Measurements from ENCODE around the gene LGALS14.

Gene LGALS14

DNA sequence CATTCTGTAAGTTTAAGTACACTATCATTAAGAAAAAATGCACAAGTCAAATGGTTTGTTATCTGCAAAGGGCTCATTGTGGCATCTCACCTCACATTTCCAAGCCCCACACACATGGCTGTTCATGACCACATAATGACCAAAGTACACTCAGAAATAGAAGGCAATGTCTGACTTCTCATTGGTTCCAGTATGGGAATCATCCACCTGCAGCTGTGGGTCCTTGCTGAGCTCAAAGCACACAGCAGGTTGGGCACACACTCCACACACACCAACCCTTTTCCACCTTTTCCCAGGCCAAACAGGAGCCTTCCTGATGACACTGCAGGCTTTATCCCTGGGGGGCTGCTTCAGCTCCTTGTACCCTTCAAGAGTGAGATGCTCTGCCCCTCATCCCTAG is 21.7 kb downstream of the LGALS14 start:
- DNase-seq: no peak
- H3K4me1 ChIP-seq (ENCODE audit: control insufficient read depth, insufficient read depth, low read length, poor library complexity, severe bottlenecking): no peaks in the 10 kb centered on the region
- H3K4me3 ChIP-seq (ENCODE audit: insufficient read depth, low read depth, low read length, poor library complexity, severe bottlenecking): no peak overlapping the region

GRCh38 chr19:39727070-39727800 is 23.0 kb downstream of the LGALS14 start:
- Histone ChIP-seq H3K9me3 (ENCODE audit: control insufficient read depth, low read length) (no peaks in the 10 kb centered on the region), H3K27ac (ENCODE audit: insufficient read depth, low read length, poor library complexity, severe bottlenecking) (no peak overlapping the region), H3K4me3 (ENCODE audit: insufficient read depth, low read depth, low read length, poor library complexity, severe bottlenecking) (no peak overlapping the region), H3K4me1 (ENCODE audit: control insufficient read depth, insufficient read depth, low read length, poor library complexity, severe bottlenecking) (no peaks in the 10 kb centered on the region), H3K27me3 (replicated peaks; ENCODE audit: control insufficient read depth, insufficient read depth, low read length, poor library complexity, severe bottlenecking) (no peaks in the 10 kb centered on the region), H3K36me3 (ENCODE audit: control insufficient read depth, insufficient read depth, low read length) (no peaks in the 10 kb centered on the region)
- DNase-seq: no peak

More for the DNA sequence above, 21.7 kb downstream of the LGALS14 start:
- no peak overlapping the region for H3K27ac ChIP-seq (ENCODE audit: insufficient read depth, low read length, poor library complexity, severe bottlenecking)
- no peaks in the 10 kb centered on the region for H3K27me3 ChIP-seq (replicated peaks; ENCODE audit: control insufficient read depth, insufficient read depth, low read length, poor library complexity, severe bottlenecking)
- no peaks in the 10 kb centered on the region for H3K9me3 ChIP-seq (ENCODE audit: control insufficient read depth, low read length)
- no peaks in the 10 kb centered on the region for H3K36me3 ChIP-seq (ENCODE audit: control insufficient read depth, insufficient read depth, low read length)

DNA sequence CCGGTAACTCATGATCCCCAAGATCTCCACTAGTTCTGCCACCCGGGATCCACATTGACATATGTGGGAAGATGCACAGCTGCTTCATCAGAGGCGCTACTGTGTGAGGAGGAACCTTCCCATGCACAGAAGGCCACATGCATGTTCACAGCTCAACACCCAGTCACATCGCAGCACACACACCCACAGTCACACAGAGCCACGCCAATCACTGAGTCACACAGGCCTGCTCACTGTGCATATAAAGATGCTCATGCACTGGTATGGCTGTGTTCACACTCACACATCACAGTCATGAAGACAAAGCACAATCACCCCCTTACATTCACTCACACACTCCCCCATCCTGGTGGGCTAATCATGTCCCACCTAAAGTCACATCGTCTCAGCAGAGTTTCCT is 23.8 kb downstream of the LGALS14 start:
- Histone ChIP-seq H3K9me3 (ENCODE audit: control insufficient read depth, low read length) (no peaks in the 10 kb centered on the region), H3K27ac (ENCODE audit: insufficient read depth, low read length, poor library complexity, severe bottlenecking) (no peak overlapping the region), H3K27me3 (replicated peaks; ENCODE audit: control insufficient read depth, insufficient read depth, low read length, poor library complexity, severe bottlenecking) (no peaks in the 10 kb centered on the region), H3K36me3 (ENCODE audit: control insufficient read depth, insufficient read depth, low read length) (no peaks in the 10 kb centered on the region), H3K4me3 (ENCODE audit: insufficient read depth, low read depth, low read length, poor library complexity, severe bottlenecking) (no peak overlapping the region), H3K4me1 (ENCODE audit: control insufficient read depth, insufficient read depth, low read length, poor library complexity, severe bottlenecking) (no peaks in the 10 kb centered on the region)
- DNase-seq: no peak

DNA sequence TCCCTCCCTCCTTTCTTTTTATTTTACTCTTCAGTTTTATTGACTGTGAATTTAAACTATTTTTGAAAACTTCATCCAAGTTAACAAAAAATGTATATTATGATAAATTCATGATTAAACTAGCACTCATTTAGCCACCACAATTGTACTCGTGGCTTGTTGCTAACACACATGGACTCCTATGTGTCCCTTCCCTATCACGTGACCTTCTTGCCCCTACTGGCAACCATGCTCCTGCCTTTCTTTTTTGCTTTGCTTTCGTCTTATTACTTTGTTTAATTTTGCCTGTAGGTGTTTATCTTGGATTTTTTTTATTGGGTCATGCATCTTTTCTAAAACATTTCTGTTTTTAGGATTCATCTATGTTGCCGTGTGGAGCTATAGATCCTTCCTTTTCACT is 25.3 kb downstream of the LGALS14 start:
- H3K4me1 ChIP-seq (ENCODE audit: control insufficient read depth, insufficient read depth, low read length, poor library complexity, severe bottlenecking): no peaks in the 10 kb centered on the region
- H3K27me3 ChIP-seq (replicated peaks; ENCODE audit: control insufficient read depth, insufficient read depth, low read length, poor library complexity, severe bottlenecking): no peaks in the 10 kb centered on the region
- H3K27ac ChIP-seq (ENCODE audit: insufficient read depth, low read length, poor library complexity, severe bottlenecking): no peak overlapping the region
- no peaks in the 10 kb centered on the region for H3K36me3 ChIP-seq (ENCODE audit: control insufficient read depth, insufficient read depth, low read length)
- no peaks in the 10 kb centered on the region for H3K9me3 ChIP-seq (ENCODE audit: control insufficient read depth, low read length)
- no peak overlapping the region for H3K4me3 ChIP-seq (ENCODE audit: insufficient read depth, low read depth, low read length, poor library complexity, severe bottlenecking)
- DNase-seq: no peak

GRCh38 chr19:39731685-39732084 is 27.4 kb downstream of the LGALS14 start:
- no peaks in the 10 kb centered on the region for H3K36me3 ChIP-seq (ENCODE audit: control insufficient read depth, insufficient read depth, low read length)
- H3K27me3 ChIP-seq (replicated peaks; ENCODE audit: control insufficient read depth, insufficient read depth, low read length, poor library complexity, severe bottlenecking): no peaks in the 10 kb centered on the region
- H3K27ac ChIP-seq (ENCODE audit: insufficient read depth, low read length, poor library complexity, severe bottlenecking): no peak overlapping the region
- H3K4me3 ChIP-seq (ENCODE audit: insufficient read depth, low read depth, low read length, poor library complexity, severe bottlenecking): no peak overlapping the region
- no peak for DNase-seq
- no peaks in the 10 kb centered on the region for H3K9me3 ChIP-seq (ENCODE audit: control insufficient read depth, low read length)
- no peaks in the 10 kb centered on the region for H3K4me1 ChIP-seq (ENCODE audit: control insufficient read depth, insufficient read depth, low read length, poor library complexity, severe bottlenecking)

DNA sequence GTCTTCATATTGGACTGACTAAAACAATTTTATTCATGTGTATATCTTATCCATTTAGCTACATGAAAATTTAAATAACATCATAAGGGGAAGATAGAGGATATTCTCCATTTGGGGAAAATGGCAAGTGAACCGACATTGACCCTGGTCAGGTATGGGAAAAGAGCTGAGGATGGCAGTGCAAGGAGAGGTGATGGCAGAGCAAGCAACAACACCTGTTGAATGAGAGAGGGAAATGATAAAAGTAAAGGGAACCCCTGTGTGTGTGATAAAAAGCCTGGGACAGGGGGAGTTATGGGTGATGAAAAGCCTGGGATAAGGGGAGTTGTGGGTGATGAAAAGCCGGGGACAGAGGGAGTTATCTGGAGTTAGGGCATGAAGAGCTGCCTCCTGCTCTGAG is 29.6 kb downstream of the LGALS14 start:
- no peaks in the 10 kb centered on the region for H3K36me3 ChIP-seq (ENCODE audit: control insufficient read depth, insufficient read depth, low read length)
- H3K9me3 ChIP-seq (ENCODE audit: control insufficient read depth, low read length): no peaks in the 10 kb centered on the region
- H3K27me3 ChIP-seq (replicated peaks; ENCODE audit: control insufficient read depth, insufficient read depth, low read length, poor library complexity, severe bottlenecking): no peaks in the 10 kb centered on the region
- no peak overlapping the region for H3K4me3 ChIP-seq (ENCODE audit: insufficient read depth, low read depth, low read length, poor library complexity, severe bottlenecking)
- no peak overlapping the region for H3K27ac ChIP-seq (ENCODE audit: insufficient read depth, low read length, poor library complexity, severe bottlenecking)
- no peaks in the 10 kb centered on the region for H3K4me1 ChIP-seq (ENCODE audit: control insufficient read depth, insufficient read depth, low read length, poor library complexity, severe bottlenecking)
- DNase-seq: no peak

DNA sequence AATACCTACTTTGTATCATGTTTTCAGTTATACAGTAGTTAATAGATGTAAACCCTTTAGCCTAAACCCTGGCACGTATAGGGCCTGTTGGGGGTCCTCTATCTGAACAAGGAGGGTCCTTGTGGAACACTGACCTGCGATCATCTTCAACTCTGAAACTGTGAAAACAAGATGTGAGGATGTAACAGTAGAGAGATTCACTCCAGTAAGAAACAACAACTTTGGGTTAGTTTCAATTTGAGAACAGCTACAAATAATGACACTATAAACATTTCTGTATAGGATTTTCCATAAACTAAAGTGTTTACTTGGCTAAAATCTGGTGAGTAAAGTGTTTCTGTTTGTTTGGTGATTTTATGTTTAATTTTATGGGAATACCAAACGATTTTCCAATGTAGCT is 31.4 kb downstream of the LGALS14 start:
- no peak overlapping the region for H3K4me3 ChIP-seq (ENCODE audit: insufficient read depth, low read depth, low read length, poor library complexity, severe bottlenecking)
- DNase-seq: no peak
- no peak overlapping the region for H3K27ac ChIP-seq (ENCODE audit: insufficient read depth, low read length, poor library complexity, severe bottlenecking)
- H3K4me1 ChIP-seq (ENCODE audit: control insufficient read depth, insufficient read depth, low read length, poor library complexity, severe bottlenecking): no peaks in the 10 kb centered on the region
- no peaks in the 10 kb centered on the region for H3K36me3 ChIP-seq (ENCODE audit: control insufficient read depth, insufficient read depth, low read length)
- no peaks in the 10 kb centered on the region for H3K9me3 ChIP-seq (ENCODE audit: control insufficient read depth, low read length)
- no peaks in the 10 kb centered on the region for H3K27me3 ChIP-seq (replicated peaks; ENCODE audit: control insufficient read depth, insufficient read depth, low read length, poor library complexity, severe bottlenecking)

DNA sequence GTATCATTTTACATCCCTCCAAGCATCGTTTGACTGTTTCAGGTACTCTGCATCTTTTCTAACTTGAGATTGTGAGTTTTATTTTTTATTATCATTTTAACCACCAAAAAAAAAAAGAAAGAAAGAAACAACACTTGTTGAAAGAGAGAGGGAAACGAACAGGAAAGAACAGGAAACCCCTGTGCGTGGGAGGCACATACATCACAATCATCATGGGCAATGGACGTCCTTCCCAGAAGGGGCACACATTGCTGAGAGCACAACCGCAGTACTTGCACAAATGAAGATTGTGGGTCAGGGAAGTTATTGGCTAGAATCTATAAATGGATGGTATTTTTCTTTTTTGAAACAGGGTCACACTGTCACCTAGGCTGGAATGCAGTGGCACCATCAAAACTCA is 31.8 kb downstream of the LGALS14 start:
- Histone ChIP-seq H3K36me3 (ENCODE audit: control insufficient read depth, insufficient read depth, low read length) (no peaks in the 10 kb centered on the region), H3K9me3 (ENCODE audit: control insufficient read depth, low read length) (no peaks in the 10 kb centered on the region), H3K27ac (ENCODE audit: insufficient read depth, low read length, poor library complexity, severe bottlenecking) (no peak overlapping the region), H3K4me1 (ENCODE audit: control insufficient read depth, insufficient read depth, low read length, poor library complexity, severe bottlenecking) (no peaks in the 10 kb centered on the region), H3K27me3 (replicated peaks; ENCODE audit: control insufficient read depth, insufficient read depth, low read length, poor library complexity, severe bottlenecking) (no peaks in the 10 kb centered on the region), H3K4me3 (ENCODE audit: insufficient read depth, low read depth, low read length, poor library complexity, severe bottlenecking) (no peak overlapping the region)
- DNase-seq: no peak

- Histone ChIP-seq H3K9me3 (ENCODE audit: control insufficient read depth, low read length) (no peaks in the 10 kb centered on the region), H3K27me3 (replicated peaks; ENCODE audit: control insufficient read depth, insufficient read depth, low read length, poor library complexity, severe bottlenecking) (no peaks in the 10 kb centered on the region), H3K36me3 (ENCODE audit: control insufficient read depth, insufficient read depth, low read length) (no peaks in the 10 kb centered on the region), H3K4me3 (ENCODE audit: insufficient read depth, low read depth, low read length, poor library complexity, severe bottlenecking) (no peak overlapping the region), H3K4me1 (ENCODE audit: control insufficient read depth, insufficient read depth, low read length, poor library complexity, severe bottlenecking) (no peaks in the 10 kb centered on the region), H3K27ac (ENCODE audit: insufficient read depth, low read length, poor library complexity, severe bottlenecking) (no peak overlapping the region)
- no peak for DNase-seq
Measured at GRCh38 chr19:39737351-39737750, 33.1 kb downstream of the LGALS14 start.

DNA sequence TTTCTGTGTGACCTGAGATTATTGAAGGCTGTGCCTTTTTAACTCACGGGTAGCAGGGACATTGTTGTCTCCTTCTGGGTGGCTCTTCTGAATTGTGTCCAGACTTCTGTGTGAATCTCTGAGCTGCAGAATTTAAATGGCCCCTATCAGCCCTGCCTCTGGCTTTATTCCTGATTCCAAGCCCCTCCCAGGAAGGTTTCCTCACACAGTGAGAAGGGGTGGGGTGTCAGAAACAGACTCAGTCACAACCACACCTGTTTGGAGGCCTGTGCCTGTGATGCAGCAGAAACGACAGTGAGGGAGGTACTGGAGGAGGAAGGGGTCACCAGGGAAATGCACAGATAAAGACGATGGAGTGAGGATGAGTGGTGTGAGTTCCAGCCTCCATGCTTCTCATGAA is 33.6 kb downstream of the LGALS14 start, which contains the start of gene CLC:
Gene CLC, minus strand, starts transcription at position 139 of the 400 bp plus-strand sequence. Its CDS starts 77 bp downstream, at position 62.
- H3K27ac ChIP-seq (ENCODE audit: insufficient read depth, low read length, poor library complexity, severe bottlenecking): no peak within 1 kb of the TSS
- no peaks in the 10 kb centered on the region for H3K36me3 ChIP-seq (ENCODE audit: control insufficient read depth, insufficient read depth, low read length)
- H3K9me3 ChIP-seq (ENCODE audit: control insufficient read depth, low read length): no peaks in the 10 kb centered on the region
- no peaks in the 10 kb centered on the region for H3K27me3 ChIP-seq (replicated peaks; ENCODE audit: control insufficient read depth, insufficient read depth, low read length, poor library complexity, severe bottlenecking)
- DNase-seq: no peak
- no peak within 1 kb of the TSS for H3K4me3 ChIP-seq (ENCODE audit: insufficient read depth, low read depth, low read length, poor library complexity, severe bottlenecking)
- no peaks in the 10 kb centered on the region for H3K4me1 ChIP-seq (ENCODE audit: control insufficient read depth, insufficient read depth, low read length, poor library complexity, severe bottlenecking)

All from effector memory CD4-positive, alpha-beta T cell (primary cell).